Prostate gland (tissue), 2 donors: ENCODE measurements around the gene PSMA6.

ENCODE experiments used
- POLR2AphosphoS5 ChIP-seq: sonication (generic); formaldehyde crosslinking; IDR thresholded peaks from one replicate; pipeline ENCODE4 v1.6.1; 2017; ENCODE audit warnings: antibody characterized with exemption
- TF ChIP-seq, protein P1 (sequence below), 4 experiments: fragments of 200-600 bp in 2 of 4; fragments of 450-650 bp in 2 of 4; sonication (generic) in 2 of 4; IDR thresholded peaks; 1 replicate in 3 of 4; 2 replicates in 1 of 4; pipeline ENCODE4 v1.5.1; 2016 to 2019; ENCODE audit warnings: antibody characterized with exemption in 4 of 4, mild to moderate bottlenecking in 2 of 4, moderate library complexity in 2 of 4

DNA sequence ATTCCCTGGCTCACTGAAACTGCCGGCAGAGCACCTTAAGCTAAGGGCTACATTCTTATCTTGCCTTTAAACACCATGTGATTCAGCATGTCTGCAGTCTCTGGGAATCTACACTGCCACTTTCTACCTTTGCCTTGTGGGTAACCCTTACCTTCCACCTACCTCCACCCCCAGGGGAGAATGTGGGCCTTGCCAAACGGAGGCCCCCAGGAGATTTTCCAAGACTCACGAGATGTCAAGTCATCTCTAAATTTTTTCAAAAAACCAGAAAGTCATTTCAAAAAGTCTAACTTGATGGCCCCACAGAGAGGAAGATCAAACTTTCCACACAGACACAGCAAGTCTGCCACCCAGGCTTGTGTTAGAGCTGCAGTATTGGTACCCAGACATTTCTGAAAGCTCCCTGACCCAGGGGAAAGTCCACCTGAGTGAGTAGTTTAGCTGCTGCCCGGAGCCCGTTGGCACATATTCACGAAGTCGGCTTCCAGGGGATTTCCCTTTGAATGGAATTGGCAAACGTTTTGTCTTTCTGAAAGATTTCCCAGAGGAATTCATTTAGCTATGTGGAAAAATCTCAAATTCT, 4.7 kb upstream of the PSMA6 start:
- TF ChIP-seq POLR2AphosphoS5, result no peak
- TF ChIP-seq, protein P1, sequence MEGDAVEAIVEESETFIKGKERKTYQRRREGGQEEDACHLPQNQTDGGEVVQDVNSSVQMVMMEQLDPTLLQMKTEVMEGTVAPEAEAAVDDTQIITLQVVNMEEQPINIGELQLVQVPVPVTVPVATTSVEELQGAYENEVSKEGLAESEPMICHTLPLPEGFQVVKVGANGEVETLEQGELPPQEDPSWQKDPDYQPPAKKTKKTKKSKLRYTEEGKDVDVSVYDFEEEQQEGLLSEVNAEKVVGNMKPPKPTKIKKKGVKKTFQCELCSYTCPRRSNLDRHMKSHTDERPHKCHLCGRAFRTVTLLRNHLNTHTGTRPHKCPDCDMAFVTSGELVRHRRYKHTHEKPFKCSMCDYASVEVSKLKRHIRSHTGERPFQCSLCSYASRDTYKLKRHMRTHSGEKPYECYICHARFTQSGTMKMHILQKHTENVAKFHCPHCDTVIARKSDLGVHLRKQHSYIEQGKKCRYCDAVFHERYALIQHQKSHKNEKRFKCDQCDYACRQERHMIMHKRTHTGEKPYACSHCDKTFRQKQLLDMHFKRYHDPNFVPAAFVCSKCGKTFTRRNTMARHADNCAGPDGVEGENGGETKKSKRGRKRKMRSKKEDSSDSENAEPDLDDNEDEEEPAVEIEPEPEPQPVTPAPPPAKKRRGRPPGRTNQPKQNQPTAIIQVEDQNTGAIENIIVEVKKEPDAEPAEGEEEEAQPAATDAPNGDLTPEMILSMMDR (IDR thresholded peaks at IDR 0.05), result no peak
